Middle frontal gyrus (tissue), 1 donor: ENCODE data around the gene ADAM8.

Experiments
- DNase-seq: peaks from one replicate; pipeline ENCODE4 v3.0.0-alpha.2; 2015; ENCODE audit warnings: low spot score; ENCODE audit errors: extremely low spot score

Gene ADAM8

DNA sequence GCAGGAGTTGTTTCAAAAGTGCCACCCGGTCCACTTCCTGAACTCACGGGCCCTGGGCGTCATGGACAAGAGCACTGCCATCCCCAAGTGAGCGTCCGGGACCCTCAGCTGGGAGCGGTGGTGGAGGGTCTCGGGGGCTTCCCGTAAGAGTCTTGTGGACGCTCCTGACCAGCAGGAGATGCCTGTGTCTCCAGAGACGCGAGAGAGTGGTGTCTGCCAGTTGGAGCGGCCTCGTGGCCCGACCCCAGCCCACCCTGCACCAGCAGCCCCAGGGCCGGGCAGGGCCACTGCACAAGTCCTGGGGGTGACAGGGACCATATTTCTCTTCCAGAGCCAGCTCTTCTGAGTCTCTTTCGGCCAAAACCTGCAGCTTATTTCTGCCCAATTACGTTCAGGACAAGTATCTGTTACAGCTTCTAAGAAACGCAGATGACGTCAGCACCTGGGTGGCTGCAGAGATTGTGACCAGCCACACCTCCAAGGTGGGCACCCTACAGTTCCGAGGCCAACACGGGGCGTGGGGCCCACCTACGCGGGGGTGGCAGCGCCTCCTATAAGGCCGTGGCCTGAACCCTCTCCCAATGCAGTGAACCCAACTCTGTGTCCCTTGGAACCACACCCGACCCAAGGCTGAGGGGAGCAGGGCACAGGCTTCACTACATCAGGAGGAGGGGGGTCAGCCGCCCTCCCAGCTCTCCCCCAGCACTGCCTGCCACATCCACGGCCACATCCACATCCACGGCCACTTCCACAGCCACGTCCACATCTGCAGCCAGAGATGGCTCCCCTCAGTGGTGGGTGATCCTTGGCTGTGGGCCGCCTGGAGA is 62.8 kb downstream of the ADAM8 start:
- DNase-seq: no peak

DNA sequence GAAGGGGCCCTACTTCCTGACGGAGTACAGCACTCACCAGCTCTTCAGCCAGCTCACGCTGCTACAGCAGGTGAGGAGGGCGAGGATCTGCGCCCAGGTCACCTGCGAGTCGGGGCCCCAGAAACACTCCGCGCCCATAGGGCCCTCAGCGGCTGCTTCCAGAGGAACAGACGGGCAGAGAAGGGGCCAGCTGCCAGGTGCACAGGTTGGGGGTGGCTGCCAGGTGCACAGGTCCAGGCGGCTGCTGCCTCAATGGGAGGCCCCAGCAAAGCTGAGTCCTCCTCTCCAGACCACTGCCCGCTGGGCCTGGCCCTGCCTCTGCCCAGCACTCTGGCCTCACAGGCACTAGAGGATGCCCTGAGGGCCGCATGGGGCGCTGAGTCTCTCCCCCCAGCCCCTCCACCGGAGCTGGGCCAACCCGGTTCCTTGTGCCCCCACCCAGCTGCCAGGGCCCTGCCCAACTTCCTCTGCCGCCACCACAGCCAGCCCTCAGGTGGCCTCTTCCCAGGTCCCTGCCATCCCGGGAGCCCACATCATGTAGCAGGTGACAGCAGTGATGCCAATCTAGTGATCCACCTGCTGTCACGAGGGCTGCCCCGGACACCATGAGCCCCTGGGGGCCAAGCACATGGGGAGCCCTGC is 63.7 kb downstream of the ADAM8 start:
- DNase-seq: no peak
